GM18511 (cell line): ENCODE results near the gene TGFBR3.

Experiments
- ATAC-seq: cut with Tn5 transposase; IDR thresholded peaks from one replicate; pipeline ENCODE4 v1.9.1; 2021; ENCODE audit warnings: mild to moderate bottlenecking, moderate library complexity; ENCODE audit not compliant: unreplicated experiment

The TGFBR3 gene

DNA sequence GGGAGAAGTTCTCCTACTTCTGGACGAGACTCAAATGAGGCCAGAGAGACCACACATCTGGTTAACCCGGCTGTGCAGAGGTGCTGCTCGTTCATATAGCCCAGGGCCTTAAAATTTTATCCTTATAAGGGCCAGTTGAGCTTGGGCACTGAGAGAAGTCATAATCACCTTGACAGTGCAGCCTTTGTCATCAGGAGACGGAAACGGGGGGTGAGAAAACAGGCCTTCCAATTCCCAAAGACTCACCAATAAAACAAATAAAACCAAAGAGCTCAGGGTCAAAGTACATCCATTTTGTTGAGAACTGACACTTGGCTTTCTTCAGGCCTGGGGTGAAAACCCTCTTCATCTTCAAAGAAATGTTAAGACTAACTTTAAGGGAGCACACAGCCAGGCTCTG lies 167.1 kb downstream of the TGFBR3 start:
- no peak for ATAC-seq

DNA sequence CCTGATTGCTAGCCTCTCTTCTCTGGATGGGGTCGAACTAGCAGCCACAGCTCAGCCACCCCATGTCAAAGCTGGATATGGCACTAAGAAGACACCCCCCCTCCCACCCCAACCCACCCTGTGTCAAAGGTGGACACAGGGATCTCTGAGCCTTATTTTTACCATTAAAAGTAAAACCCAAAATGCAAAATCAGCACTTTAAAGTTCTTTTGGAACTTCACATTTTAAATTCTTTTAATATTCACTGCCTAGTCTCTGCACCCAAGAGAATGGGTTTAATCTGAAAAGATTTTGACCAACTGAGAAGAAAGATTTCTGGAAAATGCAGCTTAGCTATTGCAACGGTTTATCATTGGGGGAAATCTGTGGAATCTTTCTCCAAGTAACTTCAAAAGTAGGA lies 167.6 kb downstream of the TGFBR3 start:
- ATAC-seq = no peak

DNA sequence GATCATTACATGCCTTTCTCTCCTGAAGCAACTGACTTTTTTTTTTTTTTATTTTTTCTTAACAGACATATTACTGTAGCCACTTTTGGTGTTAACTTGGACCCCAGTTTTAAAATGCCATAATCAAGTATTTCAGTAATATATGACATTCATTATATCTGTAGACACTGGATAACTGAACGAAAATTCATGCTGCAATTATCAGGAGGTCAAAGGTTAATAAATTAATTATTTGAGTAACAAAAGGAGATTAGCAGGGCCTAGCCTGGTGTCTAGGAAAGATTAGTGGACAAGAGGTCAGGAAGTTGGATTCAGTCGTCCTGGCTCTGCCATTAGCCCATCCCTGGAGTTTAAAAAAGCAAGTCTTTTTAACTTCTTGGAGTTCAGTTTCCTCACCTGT lies 168.1 kb downstream of the TGFBR3 start:
- ATAC-seq = no peak

DNA sequence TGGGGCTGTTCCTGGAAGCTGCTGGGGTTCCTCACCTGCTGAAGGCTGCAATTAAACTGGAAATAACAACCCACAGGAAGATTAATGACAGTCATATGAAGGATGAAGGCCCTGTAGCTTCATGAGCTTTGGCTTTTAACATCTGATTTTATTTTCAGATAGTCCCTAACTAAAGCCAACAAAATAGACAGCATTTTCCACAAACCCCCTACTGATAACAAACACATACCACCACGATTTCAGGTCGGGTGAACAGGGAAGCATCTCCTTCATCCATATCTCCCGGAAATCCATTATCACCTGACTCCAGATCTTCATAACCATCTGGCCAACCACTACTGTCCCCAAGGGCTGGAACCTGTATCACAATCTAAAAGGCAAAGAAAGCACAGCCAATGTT lies 169.6 kb downstream of the TGFBR3 start:
- no peak for ATAC-seq

DNA sequence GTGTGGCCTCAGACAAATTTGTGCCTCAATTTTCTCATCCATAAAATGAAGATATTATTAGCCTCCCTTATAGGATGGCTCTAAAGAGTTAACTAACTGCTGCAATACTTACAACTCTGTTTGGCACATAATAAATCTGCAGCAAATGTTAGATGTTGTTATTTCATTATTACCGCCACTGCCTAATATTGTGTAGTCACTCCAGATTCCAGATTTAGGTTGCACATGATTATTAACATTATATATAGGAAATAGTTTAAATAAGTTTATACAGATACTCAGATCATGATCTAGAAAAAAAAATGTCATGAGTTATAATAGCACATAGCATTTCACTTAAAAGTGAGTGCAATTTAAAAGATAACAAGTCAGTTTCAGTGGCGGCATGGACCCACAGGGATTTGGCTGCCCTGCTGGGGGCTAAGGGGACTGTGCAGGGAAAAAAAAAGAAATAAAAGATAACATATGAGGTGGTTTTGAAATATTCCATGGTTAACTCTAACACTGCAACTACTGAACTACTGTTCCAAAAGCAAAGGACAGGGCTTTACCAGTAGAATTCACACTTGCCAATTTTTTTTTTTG lies 170.4 kb downstream of the TGFBR3 start:
- ATAC-seq = no peak

DNA sequence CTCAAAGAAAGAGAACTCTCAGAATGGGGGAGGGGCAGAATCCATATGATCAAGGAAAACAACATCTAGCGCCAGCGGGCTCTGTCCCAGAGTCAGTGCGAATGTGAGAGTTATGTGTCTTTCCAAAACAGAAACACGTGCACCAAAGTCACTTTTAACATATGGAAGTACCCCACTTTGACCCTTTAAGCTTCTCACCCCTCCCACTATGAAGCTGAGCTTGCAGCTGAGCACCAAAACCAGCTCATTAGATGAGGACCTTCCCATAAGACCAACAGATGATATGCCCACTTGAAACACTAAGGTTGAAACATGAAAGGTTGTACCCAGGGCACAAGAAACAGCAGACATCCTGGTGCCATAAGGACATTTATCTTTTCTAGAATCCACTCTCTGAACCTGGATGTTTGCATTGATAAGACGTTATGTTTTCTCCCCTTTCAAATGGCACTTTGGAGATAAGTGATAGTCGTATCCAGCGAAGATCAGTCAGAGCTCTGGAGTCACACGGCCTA lies 171.0 kb downstream of the TGFBR3 start:
- ATAC-seq = no peak

DNA sequence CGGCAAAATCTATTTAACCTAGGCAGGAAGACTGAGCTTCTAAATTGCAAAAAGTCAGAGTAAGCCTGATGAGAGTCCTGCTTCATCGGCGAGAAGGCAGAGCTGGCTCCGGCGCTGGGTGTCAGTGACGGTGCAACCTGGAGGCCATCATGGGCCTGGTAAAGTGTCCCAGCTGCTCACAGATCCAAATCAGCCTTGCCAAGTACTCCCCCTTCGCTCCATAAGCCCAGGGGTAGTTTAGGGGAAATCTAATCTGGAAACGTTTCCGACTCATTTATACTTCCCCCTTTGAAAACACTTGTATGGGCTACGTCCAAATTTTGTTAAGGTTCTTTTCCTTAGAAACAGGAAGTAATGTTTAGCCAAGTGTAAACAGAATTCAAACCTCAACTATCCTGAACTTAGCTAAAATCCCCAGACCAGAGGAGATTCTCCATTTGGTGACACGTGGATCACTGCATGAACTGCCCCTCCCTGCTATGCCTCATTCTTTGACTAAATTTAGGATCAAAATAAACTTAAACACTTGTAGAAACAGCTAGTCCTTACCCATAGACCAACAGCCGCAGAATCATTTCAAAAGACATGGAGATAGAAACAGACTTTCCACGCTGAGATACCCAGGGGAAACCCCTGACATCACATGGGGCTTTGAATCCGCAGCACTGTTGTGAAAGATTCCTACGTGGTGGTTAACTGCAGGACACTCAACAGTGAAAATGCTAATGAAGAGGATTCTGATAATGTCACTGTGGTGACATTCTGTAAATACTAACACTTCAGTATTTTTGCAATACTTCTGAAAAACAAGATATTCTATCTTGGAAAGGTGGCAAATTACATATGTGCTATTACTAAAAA lies 172.7 kb downstream of the TGFBR3 start:
- peak; percentile 81 for ATAC-seq

DNA sequence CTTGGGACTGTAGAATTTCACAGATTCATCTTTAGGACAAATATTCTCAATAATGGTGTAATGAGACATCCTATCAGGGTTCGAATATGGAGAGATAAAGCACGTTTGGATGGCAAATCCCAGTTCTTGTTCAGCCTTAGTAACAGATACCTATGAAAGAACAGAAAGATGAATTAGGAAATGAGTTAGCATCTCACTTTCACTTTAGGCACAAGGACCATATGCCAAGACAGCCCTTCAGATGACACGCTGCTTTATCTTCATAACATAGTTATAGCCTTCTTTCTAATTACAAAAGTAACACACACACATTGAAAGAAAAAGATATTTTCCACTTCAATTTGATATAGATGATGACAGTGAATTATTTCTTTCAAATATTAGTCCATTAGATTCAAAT lies 173.6 kb downstream of the TGFBR3 start:
- no peak for ATAC-seq

DNA sequence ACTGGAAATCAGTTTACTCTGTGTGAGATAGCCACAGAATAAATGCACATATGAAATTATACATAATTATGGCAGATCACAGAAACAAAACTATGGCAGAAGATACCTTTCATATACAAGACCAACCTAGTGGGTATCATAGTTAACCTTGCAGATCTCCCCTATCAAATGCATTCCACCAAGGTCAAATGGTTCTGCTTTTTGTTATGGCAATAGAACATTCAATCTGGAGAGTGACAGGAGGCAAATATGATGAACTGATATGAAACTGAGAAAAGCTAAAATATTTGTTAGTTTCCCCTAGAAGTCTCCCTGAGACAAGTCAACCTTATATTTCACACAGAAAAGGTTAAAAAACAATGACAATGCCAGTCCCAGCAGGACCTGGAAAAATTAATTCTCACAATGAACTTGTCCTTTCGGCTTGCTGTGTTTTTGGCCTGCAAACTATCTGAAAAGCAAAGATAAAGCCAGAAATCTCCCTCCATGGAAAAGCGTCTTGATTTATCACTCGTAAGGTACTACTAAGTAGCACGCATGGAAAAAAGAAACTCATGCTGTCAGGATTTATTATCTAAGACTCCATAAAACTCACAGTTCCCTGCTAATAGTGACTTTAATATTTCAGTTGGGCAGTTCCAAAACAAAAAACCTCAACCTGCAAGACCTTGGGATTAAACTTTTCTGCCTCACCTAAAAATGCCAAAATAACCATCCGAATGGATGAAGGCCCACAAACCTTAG lies 174.3 kb downstream of the TGFBR3 start:
- no peak for ATAC-seq

DNA sequence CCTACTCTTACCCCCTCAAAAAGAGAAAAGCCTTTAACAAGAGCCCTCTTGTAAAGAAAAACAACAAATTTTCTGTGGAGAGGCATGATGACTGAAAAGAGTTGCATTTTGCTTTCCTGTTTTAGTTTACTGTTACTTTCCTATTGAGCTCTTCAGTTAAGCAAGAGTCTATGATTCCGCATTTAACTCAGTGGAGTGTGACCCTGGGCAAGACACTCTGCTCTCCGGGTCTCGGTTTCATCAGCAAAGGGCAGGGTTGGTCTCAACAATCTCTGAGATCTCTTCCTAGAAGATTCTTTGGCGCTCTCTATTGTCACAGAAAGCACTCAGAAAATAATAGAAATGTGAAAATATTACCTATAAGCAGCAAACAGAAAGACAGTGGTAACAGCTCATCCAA lies 175.7 kb downstream of the TGFBR3 start:
- no peak for ATAC-seq

DNA sequence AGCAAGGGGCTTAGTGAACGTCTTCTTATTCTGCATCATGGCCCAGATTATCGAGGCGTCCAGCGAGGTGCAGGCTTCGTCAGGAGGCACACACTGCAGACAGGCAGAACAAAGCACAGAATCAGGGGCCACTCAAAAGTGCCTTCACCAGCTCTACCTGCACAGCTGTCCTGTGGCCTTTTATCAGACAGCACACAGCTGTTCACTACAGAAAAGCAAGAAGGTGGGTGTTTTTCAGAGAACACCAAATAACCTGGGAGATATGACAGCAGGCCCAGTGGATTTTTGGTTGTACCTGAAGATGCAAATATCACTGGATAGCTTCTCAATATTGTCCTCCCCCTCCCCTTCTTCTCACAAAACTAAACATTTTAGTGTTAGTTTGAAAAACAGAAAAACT lies 177.3 kb downstream of the TGFBR3 start:
- ATAC-seq = no peak

DNA sequence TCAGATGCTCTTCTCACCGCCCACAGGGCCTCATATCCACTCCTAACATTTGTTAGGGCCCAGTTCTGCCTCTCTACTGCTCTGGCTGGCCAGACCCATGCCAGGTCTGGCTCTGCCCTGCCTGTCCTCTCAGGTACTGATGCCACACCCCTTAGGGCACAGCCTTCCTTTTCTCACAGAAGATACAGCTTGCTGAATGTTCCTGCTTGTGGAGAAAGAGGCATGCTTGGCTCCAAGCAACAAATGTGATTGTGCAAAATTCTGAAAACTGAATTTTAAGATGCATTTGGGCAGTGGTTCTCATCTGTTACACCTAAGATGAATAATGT lies 178.1 kb downstream of the TGFBR3 start:
- ATAC-seq = no peak

DNA sequence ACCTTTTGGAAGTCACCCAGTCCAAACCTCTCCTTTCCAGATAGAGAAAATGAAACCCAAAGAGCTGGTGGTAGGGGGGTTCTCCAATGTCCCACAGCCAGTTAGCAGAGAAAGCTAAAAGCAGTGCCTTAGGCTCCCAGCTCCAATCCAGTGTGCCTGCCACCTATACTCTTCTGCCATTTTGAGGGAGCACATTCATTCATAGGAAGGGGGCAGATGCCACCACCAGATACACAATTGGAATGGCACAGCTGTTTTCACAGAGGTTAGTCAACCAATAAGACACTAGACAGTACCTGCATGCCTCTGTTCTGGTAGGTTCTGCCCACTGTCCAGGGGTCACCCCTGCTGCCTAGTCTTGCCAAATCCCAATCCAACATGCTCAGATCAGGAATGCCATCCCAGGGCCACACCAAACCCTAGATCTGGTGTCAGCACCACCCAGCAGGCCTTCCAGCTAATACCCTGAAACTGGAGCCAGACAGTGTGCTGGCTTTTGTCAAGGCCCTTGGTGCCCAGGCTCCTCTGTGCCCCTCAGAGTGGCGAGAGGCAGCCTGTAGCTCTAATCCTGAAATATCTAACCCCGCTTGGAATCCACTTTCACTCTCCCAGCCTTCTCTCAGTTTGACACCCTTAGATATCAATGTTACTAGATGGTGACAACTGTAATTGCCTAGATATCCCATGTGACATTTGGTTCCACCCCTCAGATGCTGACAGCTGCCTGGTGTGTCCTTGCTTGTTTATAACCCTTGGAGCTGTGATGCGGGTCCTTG lies 178.6 kb downstream of the TGFBR3 start:
- ATAC-seq = no peak

DNA sequence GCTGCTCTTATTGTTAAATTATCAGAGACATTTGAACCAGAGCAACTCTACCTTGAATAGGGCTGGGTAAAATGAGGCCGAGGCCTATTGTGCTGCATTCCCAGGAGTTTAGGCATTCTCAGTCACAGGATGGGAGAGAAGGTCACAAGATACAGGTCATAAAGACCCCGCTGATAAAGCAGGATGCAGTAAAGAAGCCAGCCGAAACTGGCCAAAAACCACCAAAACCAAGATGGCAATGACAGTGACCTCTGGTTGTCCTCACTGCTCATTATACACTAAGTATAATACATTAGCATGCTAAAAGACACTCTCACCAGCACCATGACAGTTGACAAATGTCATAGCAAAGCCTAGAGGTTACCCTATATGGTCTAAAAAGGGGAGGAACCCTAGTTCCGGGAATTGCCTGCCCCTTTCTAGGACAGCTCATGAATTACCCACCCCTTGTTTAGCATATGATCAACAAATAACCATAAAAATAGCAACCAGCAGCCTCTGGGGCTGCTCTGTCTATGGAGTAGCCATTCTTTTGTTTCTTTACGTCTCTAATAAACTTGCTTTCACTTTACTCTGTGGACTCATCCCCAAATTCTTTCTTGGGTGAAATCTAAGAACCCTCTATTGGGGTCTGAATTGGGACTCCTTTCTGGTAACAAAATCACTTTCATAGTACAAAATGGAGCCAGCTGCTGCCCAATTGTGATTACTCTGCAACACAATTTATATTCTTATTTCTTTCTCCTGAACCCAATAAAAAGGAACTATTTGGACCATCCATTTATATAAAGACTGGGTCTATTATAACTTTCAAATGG lies 179.6 kb downstream of the TGFBR3 start:
- ATAC-seq = no peak

DNA sequence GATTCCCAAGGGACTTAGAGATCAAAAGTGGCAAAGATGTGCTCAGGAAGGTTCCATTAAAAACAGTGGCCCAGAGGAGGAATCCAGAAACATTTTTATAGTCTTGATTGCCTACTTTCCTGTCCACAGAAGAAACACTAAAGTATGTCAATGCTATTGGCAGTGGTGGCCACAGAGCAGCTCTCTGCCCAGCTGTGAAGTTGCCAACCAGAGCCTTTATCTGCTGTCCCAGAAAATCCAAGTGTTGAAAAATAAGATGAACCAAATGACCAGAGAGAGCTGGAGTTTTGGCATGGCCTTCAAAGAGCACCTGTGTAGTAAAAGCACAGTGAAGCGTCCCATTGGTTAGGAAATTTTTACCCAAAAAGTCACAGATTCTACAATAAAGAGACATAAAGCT lies 181.2 kb downstream of the TGFBR3 start:
- no peak for ATAC-seq

DNA sequence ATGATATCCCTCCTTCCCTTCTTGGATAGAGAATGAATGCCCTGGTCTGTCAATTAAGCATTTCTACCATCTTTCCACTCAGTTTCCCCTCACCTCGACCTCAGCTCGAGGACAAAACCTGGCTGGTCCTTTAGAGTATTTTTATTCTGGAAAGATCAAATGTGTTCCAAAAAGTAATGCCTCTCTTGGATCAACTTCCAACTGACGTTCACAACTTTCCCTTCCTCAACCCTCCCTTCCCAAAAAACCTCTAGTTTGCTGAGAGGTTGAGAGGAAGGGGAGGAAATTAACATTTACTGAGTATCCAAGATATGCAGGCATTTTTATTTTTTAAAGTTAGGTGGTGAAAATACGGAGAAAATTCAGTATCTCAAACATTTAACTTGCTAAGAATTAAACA lies 182.9 kb downstream of the TGFBR3 start:
- no peak for ATAC-seq

DNA sequence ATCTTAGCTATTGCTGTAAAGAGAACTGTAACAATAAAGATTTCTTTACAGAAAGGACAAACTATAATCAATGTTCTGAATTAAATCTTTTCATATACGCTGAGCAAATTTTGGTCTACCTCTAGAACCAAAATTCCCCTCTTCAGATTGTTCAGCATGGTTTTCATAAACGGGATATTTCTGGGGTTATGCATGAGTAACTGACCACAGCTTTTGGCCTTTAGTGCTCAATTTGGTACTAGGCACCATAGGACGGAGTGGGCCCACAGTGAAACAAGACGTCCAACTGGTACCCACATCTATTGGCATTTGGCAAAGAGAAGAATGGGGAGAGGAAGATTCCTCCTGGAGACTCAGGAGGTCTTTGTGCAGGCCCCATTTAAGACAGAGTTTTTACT lies 184.5 kb downstream of the TGFBR3 start:
- ATAC-seq = no peak

DNA sequence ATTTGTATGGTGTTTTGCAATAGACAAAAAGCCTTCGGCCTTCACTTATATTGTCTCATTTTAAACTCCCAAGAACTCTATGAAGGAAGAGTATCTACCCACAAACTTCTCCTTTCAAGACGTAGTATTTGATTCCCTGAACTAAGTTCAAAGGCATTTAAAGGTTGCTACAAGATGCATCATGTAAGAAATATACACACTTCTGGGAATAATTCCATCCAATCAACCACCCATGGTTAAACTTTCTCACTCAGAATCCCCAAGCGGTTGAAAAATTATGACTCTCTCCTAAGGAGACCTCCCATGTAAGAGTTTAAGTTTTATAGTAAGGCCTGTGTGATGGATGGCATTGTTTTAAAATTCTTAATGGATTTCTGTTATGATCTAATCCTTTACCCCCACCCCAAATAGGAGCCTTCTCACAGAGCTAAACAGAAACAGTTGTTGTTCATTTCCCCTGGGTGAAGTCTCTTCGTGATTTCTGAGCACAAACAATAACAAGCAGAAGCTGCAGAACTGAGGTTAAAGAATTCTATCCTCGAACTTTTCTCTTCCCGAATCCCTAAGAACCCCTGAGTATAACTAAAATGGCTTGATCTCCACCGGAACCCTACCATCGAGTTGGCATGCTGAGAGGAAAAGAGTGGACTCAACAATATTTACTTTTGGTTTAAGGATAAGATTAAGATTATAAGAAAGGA lies 185.0 kb downstream of the TGFBR3 start:
- ATAC-seq = no peak

DNA sequence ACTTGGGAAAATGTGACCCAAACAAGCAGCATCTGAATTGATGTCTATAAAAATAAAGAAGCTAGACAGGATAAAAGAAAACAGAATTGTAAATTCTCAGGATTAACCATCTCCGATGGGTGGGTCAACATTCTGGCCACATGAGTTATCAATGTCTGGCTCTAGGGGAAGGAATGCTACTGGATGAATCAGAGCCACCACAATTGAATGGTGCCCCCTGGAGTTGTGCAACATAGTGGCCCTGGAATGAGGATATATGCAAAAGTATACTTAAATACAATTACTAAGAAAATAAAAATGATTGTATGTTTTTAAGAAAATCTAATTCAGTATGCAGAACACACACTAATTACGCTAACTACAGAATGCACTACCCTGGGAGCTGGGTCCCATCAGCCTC lies 185.6 kb downstream of the TGFBR3 start:
- no peak for ATAC-seq
